HepG2 (cell line): ENCODE measurements around the gene CABLES2. TPM values are rescaled to one million over a fixed set of nuclear protein-coding genes. Genes with fewer than 3 reads are reported as not detected.

Experiments used
- CHD2 ChIP-seq: IDR thresholded peaks from 2 replicates; pipeline ENCODE4 v1.6.1; 2011; ENCODE audit warnings: low read depth, low read length, improper control_type of control experiment
- KDM6A ChIP-seq: IDR thresholded peaks from 2 replicates; pipeline ENCODE4 v1.6.1; 2016; ENCODE audit warnings: low read depth
- NAIF1 ChIP-seq: sonication (generic); formaldehyde crosslinking; IDR thresholded peaks from 2 replicates; pipeline ENCODE4 v1.5.0; 2020; ENCODE audit warnings: mild to moderate bottlenecking, missing genetic modification reagents, borderline replicate concordance
- PAWR ChIP-seq: sonication (generic); formaldehyde crosslinking; IDR thresholded peaks from 2 replicates; pipeline ENCODE4 v1.4.0; 2020; ENCODE audit warnings: missing genetic modification reagents, mild to moderate bottlenecking, borderline replicate concordance
- REPIN1 ChIP-seq: sonication (generic); formaldehyde crosslinking; IDR thresholded peaks from 2 replicates; pipeline ENCODE4 v1.8.0; 2022; ENCODE audit warnings: missing genetic modification reagents, low read depth, mild to moderate bottlenecking, borderline replicate concordance
- RFX3 ChIP-seq: IDR thresholded peaks from 2 replicates; pipeline ENCODE4 v1.6.1; 2016; ENCODE audit warnings: missing biosample characterization, missing genetic modification reagents
- TGIF2 ChIP-seq: IDR thresholded peaks from 2 replicates; pipeline ENCODE4 v1.6.1; 2016; ENCODE audit warnings: control low read depth, missing compliant biosample characterization
- U2AF2 ChIP-seq: fragments of 200-400 bp; formaldehyde crosslinking; IDR thresholded peaks from 2 replicates; pipeline ENCODE4 v1.6.1; 2017; ENCODE audit warnings: low read depth, mild to moderate bottlenecking, low read length
- ZKSCAN8 ChIP-seq: IDR thresholded peaks from 2 replicates; pipeline ENCODE4 v1.6.1; 2016; ENCODE audit warnings: borderline replicate concordance, missing genetic modification reagents, missing compliant biosample characterization
- ZNF343 ChIP-seq: sonication (generic); formaldehyde crosslinking; IDR thresholded peaks from 2 replicates; pipeline ENCODE4 v1.4.0; 2020; ENCODE audit warnings: mild to moderate bottlenecking, missing genetic modification reagents
- ZNF589 ChIP-seq: sonication (generic); formaldehyde crosslinking; conservative IDR thresholded peaks from 2 replicates; pipeline ENCODE4 v1.8.0; 2022; ENCODE audit warnings: mild to moderate bottlenecking, moderate library complexity, missing genetic modification reagents
- ZNF724P ChIP-seq: sonication (generic); formaldehyde crosslinking; IDR thresholded peaks from 2 replicates; pipeline ENCODE4 v1.8.0; 2022; ENCODE audit warnings: missing genetic modification reagents, borderline replicate concordance
- ZNF766 ChIP-seq: sonication (generic); formaldehyde crosslinking; IDR thresholded peaks from 2 replicates; pipeline ENCODE4 v1.5.0; 2020; ENCODE audit warnings: missing genetic modification reagents, borderline replicate concordance
- ZNF775 ChIP-seq: sonication (generic); formaldehyde crosslinking; IDR thresholded peaks from 2 replicates; pipeline ENCODE4 v1.4.0; 2020; ENCODE audit warnings: missing genetic modification reagents, mild to moderate bottlenecking, moderate library complexity, borderline replicate concordance
- polyA plus RNA-seq, 8 experiments: library from polyadenylated mRNA; depleted of rRNA in 3 of 8; stranded (reverse) in 7 of 8; unstranded in 1 of 8; fragments of >200 nt; fragmentation: Illumina TruSeq in 4 of 8; extraction: Trizol in 4 of 8; gene quantifications; 2 replicates each; pipeline versions ENCODE4 v1.2.1 to v1.2.3, GENCODE V29; 2011 to 2016; ENCODE audit warnings: low read depth in 4 of 8, missing spikeins in 1 of 8, mixed read lengths in 1 of 8; ENCODE audit not compliant: insufficient read depth in 1 of 8
- total RNA-seq, 5 experiments: library from RNA; depleted of rRNA; stranded (reverse); fragments of >200 nt; fragmentation: Illumina TruSeq; extraction: Trizol; gene quantifications; 2 replicates each; pipeline ENCODE4 v1.2.3, GENCODE V29; 2016; ENCODE audit warnings: low read depth in 1 of 5
- TF ChIP-seq, protein P1 (sequence below): sonication (generic); formaldehyde crosslinking; IDR thresholded peaks from 2 replicates; pipeline ENCODE4 v1.8.0; 2022; ENCODE audit warnings: mild to moderate bottlenecking, missing genetic modification reagents, moderate library complexity
- TF ChIP-seq, protein P2 (sequence below): sonication (generic); formaldehyde crosslinking; IDR thresholded peaks from 2 replicates; pipeline ENCODE4 v1.5.0; 2020; ENCODE audit warnings: missing genetic modification reagents, mild to moderate bottlenecking, borderline replicate concordance
- TF ChIP-seq, protein P3 (sequence below): sonication (generic); formaldehyde crosslinking; IDR thresholded peaks from 2 replicates; pipeline ENCODE4 v1.9.0; 2021; ENCODE audit warnings: missing genetic modification reagents, mild to moderate bottlenecking, borderline replicate concordance
- TF ChIP-seq, protein P4 (sequence below): sonication (generic); formaldehyde crosslinking; IDR thresholded peaks from 2 replicates; pipeline ENCODE4 v1.5.0; 2020; ENCODE audit warnings: missing genetic modification reagents
- TF ChIP-seq, protein P5 (sequence below): sonication (generic); formaldehyde crosslinking; conservative IDR thresholded peaks from 2 replicates; pipeline ENCODE4 v1.8.0; 2022; ENCODE audit warnings: mild to moderate bottlenecking, moderate library complexity, missing genetic modification reagents
- TF ChIP-seq, protein P6 (sequence below): sonication (generic); formaldehyde crosslinking; IDR thresholded peaks from 2 replicates; pipeline ENCODE4 v1.5.0; 2020; ENCODE audit warnings: mild to moderate bottlenecking, missing genetic modification reagents, borderline replicate concordance

Gene CABLES2
- total and polyA plus RNA-seq, 2 of the 13 experiments (the other 11 are each of a cell fraction or from before 2014, with no cell fraction given) = 5.2 to 9.7 TPM

DNA sequence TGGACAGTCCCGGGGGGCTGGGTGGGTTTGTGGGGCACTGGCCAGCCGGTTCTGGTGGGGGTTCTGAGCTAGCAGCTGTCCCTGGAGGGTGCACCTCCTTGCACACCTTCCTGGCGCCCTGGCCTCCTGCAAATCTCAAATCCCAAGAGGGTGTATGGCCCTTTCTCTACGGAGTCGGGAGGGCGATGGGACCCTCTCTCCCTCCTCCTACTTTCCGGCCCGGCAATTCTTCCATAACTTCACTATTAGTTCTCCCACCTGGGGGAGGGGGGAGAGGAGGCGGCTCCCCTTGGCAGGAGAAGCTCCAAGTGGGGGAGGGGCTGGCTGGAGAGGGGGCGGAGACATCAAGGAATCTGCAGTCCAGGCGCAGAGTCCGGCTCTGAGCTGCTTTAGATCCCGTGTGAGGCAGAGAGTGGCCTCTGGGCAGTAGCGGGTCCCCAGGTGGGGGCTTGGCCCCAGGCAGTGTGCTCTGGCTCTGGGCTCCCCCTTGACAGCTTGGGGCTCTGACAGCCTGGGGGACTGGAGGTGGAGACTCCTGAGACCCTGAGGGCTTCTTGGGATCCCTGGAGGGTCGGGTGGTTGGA is 38.6 kb downstream of the CABLES2 start (continued):
- TF ChIP-seq, protein P1, sequence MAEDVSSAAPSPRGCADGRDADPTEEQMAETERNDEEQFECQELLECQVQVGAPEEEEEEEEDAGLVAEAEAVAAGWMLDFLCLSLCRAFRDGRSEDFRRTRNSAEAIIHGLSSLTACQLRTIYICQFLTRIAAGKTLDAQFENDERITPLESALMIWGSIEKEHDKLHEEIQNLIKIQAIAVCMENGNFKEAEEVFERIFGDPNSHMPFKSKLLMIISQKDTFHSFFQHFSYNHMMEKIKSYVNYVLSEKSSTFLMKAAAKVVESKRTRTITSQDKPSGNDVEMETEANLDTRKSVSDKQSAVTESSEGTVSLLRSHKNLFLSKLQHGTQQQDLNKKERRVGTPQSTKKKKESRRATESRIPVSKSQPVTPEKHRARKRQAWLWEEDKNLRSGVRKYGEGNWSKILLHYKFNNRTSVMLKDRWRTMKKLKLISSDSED (CRISPR knock-in tag) = no peak
- TF ChIP-seq ZNF766 (CRISPR knock-in tag) (peak; percentile 53; the same call in 1 of the 2 replicates), NAIF1 (no peak), ZKSCAN8 (CRISPR knock-in tag) (0 out of 2 replicates have a peak, but pooled peaks have one; percentile 26), ZNF724P (CRISPR knock-in tag) (0 out of 2 replicates have a peak, but pooled peaks have one; percentile 7), PAWR (CRISPR knock-in tag) (no peak), ZNF589 (peak; percentile 63; the same call in 1 of the 2 replicates), RFX3 (CRISPR knock-in tag) (no peak), U2AF2 (no peak), CHD2 (peak; percentile 52; the same call in 1 of the 2 replicates), TGIF2 (CRISPR knock-in tag) (no peak), KDM6A (CRISPR knock-in tag) (peak; percentile 87), ZNF343 (CRISPR knock-in tag) (no peak), ZNF775 (CRISPR knock-in tag) (0 out of 2 replicates have a peak, but pooled peaks have one; percentile 6), REPIN1 (CRISPR knock-in tag) (peak; percentile 49; the same call in 1 of the 2 replicates)
- TF ChIP-seq, protein P2, sequence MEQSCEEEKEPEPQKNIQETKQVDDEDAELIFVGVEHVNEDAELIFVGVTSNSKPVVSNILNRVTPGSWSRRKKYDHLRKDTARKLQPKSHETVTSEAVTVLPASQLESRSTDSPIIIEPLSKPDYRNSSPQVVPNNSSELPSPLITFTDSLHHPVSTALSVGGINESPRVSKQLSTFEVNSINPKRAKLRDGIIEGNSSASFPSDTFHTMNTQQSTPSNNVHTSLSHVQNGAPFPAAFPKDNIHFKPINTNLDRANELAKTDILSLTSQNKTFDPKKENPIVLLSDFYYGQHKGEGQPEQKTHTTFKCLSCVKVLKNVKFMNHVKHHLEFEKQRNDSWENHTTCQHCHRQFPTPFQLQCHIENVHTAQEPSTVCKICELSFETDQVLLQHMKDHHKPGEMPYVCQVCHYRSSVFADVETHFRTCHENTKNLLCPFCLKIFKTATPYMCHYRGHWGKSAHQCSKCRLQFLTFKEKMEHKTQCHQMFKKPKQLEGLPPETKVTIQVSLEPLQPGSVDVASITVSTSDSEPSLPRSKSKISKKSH (CRISPR knock-in tag) = no peak; the same call in 1 of the 2 replicates
- TF ChIP-seq, protein P3, sequence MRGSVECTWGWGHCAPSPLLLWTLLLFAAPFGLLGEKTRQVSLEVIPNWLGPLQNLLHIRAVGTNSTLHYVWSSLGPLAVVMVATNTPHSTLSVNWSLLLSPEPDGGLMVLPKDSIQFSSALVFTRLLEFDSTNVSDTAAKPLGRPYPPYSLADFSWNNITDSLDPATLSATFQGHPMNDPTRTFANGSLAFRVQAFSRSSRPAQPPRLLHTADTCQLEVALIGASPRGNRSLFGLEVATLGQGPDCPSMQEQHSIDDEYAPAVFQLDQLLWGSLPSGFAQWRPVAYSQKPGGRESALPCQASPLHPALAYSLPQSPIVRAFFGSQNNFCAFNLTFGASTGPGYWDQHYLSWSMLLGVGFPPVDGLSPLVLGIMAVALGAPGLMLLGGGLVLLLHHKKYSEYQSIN (CRISPR knock-in tag) = no peak
- TF ChIP-seq, protein P4, sequence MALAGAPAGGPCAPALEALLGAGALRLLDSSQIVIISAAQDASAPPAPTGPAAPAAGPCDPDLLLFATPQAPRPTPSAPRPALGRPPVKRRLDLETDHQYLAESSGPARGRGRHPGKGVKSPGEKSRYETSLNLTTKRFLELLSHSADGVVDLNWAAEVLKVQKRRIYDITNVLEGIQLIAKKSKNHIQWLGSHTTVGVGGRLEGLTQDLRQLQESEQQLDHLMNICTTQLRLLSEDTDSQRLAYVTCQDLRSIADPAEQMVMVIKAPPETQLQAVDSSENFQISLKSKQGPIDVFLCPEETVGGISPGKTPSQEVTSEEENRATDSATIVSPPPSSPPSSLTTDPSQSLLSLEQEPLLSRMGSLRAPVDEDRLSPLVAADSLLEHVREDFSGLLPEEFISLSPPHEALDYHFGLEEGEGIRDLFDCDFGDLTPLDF (CRISPR knock-in tag) = 0 out of 2 replicates have a peak, but pooled peaks have one; percentile 13
- TF ChIP-seq, protein P5, sequence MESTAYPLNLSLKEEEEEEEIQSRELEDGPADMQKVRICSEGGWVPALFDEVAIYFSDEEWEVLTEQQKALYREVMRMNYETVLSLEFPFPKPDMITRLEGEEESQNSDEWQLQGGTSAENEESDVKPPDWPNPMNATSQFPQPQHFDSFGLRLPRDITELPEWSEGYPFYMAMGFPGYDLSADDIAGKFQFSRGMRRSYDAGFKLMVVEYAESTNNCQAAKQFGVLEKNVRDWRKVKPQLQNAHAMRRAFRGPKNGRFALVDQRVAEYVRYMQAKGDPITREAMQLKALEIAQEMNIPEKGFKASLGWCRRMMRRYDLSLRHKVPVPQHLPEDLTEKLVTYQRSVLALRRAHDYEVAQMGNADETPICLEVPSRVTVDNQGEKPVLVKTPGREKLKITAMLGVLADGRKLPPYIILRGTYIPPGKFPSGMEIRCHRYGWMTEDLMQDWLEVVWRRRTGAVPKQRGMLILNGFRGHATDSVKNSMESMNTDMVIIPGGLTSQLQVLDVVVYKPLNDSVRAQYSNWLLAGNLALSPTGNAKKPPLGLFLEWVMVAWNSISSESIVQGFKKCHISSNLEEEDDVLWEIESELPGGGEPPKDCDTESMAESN (CRISPR knock-in tag) = no peak
- TF ChIP-seq, protein P6, sequence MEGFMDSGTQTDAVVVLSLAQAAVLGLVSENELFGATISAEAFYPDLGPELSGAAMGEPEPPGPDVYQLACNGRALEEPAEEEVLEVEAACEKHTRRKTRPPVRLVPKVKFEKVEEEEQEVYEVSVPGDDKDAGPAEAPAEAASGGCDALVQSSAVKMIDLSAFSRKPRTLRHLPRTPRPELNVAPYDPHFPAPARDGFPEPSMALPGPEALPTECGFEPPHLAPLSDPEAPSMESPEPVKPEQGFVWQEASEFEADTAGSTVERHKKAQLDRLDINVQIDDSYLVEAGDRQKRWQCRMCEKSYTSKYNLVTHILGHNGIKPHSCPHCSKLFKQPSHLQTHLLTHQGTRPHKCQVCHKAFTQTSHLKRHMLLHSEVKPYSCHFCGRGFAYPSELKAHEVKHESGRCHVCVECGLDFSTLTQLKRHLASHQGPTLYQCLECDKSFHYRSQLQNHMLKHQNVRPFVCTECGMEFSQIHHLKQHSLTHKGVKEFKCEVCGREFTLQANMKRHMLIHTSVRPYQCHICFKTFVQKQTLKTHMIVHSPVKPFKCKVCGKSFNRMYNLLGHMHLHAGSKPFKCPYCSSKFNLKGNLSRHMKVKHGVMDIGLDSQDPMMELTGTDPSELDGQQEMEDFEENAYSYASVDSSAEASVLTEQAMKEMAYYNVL = peak; percentile 24; the same call in 1 of the 2 replicates
